Ammon's horn (tissue), 1 donor: ENCODE measurements around the gene FAM149B1.
A peak's percentile ranks its signal among the peaks of the same experiment; 100 is the strongest.

Source experiments
- DNase-seq: peaks from one replicate; pipeline ENCODE4 v3.0.0-alpha.2; 2016; ENCODE audit warnings: low spot score

Gene FAM149B1

GRCh38 chr10:73174148-73174925 lies 6.4 kb downstream of the FAM149B1 start:
- no peak for DNase-seq

GRCh38 chr10:73182568-73182967 lies 14.6 kb downstream of the FAM149B1 start:
- no peak for DNase-seq

DNA sequence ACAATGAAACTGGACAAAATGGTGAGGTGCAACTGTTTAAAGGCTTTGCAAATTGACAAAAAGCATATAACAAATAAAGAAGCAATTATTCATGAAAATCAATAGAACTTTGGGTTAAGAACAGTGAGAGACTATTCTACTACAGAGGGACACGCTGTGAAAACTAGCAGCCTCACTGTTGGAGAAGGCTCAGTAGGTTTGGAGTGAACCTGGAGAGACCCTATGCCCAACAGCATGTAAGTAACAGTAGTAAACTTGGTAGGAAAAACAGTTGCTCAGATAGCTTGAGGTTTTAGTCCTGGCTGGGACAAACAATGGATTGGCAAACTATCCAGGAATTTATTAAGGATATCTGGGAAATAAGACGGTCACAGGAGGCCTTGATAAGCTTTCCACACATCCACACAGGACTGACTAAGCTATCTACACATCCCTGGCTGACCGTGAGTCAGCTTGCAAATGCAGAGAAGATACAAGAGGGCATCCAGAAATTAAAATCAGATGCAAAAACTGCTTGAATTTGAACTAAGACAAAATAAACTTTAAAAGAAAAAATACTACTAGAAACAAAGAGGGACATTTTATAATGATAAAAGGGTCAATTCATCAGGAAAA lies 15.9 kb downstream of the FAM149B1 start:
- DNase-seq, result no peak

DNA sequence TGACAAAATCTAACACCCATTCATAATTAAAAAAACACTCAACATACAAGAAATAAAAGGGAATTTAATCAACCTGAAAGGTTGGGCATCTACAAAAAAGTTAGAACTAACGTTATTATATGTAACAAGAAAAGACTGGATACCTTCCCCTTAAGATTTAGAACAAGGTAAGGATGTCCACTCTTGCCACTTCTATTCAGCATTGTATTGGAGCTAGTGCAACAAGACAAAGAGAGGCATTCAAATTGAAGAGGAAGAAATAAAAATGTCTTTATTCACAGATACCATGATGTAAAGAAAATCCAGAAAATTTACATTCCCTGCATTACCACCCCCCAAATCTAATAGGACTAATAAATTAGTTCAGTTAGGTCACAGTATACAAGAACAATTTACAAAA lies 18.3 kb downstream of the FAM149B1 start:
- peak; percentile 4 for DNase-seq

- no peak for DNase-seq
Observed at GRCh38 chr10:73190188-73190587, 22.3 kb downstream of the FAM149B1 start.

DNA sequence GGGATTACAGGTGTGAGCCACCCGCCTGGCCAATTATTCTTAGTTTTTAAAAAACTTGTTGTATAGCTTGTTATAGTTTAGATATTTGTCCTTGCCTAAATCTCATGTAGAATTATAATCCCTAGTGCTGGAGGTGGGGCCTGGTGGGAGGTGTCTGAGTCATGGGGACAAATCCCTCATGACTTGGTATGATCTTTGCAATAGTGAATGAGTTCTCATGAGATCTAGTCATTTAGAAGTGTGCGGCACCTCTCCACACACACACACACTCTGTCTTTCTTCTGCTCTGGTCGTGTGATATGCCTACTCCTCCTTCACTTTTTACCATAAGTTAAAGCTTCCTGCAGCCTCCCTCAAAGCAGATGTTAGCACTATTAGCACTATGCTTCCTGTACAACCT lies 37.2 kb downstream of the FAM149B1 start:
- no peak for DNase-seq

DNA sequence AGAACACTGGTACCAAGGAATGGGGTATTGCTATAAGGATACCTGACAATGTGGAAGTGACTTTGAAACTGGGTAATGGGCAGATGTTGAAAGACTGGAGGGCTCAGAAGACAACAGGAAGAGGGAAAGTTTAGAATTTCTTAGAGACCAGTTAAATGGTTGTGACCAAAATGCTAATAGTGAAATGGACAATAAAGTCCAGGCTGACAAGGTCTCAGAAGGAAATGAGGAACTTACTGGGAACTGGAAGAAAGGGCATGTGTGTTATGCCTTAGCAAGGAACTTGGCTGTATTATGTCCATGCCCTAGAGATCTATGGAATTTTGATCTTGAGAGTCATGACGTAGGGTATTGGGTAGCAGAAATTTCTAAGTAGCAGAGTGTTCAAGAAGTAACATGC lies 38.0 kb downstream of the FAM149B1 start:
- no peak for DNase-seq

- no peak for DNase-seq
Observed at GRCh38 chr10:73206385-73206784, 38.5 kb downstream of the FAM149B1 start.

DNA sequence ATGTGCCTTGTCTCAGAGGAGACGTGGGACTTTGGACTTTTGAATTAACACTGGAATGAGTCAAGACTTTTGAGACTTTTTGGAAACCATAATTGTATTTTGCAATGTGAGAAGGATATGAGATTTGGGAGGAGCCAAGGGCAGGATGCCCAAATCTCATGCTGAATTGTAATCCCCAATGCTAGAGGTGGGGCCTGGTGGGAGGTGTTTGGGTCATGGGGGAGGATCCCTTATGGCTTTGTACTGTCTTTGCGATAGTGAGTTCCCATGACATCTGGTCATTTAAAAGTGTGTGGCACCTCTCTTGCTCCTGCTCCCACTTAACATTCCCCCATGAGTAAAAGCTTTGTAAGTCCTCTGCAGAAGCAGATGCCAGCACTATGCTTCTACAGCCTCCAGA lies 40.0 kb downstream of the FAM149B1 start:
- DNase-seq, result no peak

GRCh38 chr10:73209705-73210104 lies 41.8 kb downstream of the FAM149B1 start:
- DNase-seq, result no peak

DNA sequence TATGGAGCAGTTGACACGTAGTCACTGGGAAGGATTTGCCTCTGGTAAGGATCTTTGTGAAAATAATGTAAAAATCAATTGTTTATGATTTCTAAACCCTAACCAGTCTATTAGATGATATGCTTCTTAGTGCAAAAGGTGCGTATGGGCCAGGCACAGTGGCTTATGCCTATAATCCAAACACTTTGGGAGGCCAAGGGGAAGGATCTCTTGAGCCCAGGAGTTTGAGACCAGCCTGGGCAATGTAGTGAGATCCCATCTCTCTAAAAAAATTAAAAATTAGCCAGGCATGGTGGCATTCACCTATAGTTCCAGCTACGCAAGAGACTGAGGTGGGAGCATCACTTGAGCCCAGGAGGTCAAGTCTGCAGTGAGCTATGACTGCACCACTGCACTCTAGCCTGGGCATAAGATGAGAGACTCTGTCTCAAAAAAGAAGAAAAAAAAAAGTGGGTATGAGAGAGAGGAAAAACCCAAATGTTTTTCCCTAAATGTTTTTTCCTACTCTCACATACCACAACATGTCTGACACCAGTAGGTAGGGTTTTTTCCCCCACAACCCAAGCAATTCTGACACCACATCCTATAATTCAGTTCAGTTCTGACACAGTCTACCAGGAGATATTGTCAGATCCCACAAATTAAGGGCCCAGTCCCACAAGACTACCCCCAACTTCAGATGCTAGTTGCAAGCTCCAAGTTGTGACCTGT lies 42.6 kb downstream of the FAM149B1 start:
- no peak for DNase-seq

GRCh38 chr10:73211106-73211811 lies 43.3 kb downstream of the FAM149B1 start:
- DNase-seq, result no peak

DNA sequence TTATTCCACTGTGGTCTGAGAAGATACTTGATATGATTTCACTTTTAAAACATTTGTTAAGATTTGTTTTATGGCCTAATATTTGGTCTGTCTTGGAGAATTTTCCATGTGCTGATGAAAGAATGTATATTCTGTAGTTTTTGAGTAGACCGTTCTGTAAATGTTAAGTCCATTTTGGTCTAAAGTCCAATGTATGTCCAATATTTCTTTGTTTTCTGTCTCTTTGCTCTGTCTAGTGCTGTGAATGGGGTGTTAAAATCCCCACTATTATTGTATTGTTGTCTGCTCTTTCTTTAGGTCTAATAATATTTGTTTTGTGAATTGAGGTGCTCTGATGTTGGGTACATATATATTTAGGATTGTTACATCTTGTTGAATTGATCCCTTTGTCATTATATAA lies 47.8 kb downstream of the FAM149B1 start:
- DNase-seq, result no peak

DNA sequence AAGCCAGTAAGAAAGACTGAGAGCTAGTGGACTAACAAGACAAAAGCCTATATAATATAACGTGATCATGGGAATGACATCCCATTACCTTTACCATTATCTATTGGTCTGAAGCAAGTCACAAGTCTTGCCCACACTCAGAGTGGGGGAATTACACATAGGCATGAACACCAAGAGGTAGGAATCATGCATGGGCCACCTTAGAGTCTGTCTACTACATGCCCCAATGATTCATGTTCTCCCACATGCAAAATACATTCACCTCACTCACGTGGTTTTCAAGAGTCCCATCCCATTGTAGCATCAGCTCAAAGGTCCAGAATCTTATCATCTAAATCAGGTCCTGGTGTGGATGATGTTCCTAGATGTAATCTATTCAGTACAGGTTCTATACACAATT lies 49.7 kb downstream of the FAM149B1 start:
- no peak for DNase-seq

GRCh38 chr10:73218431-73219191 lies 50.7 kb downstream of the FAM149B1 start:
- DNase-seq, result no peak

DNA sequence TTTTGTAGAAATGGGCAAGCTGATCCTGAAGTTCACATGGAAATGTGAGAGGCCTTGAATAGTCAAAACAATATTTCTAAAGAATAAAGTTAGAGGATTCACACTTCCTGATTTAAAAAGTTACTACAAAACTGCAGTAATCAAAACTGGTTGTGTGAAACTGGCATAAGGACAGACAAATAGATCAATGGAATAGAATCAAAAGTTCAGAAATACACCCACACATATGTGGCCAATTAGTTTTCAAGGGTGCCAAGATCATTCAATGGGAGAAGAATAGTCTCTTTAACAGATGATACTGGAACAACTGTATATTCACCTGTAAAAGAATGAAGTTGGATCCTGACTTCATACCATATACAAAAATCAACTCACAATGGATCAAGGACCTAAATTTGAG lies 51.5 kb downstream of the FAM149B1 start:
- DNase-seq, result no peak

DNA sequence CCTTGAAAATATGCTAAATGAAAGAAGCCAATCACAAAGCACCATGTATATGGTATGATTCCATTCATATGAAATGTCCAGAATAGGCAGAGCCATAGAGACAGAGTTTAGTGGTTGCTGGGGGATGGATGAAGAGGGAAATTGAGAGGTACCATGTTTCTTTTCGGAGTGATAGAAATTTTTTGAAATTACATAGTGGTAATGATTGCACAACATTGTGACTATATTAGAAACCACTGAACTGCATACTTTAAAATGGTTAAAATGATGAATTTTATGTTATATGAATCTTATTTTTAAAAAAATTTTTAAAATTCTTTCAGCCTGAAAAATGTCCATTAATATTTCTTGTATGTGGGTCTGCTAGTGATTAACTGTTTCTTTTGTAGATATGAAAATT lies 53.1 kb downstream of the FAM149B1 start:
- no peak for DNase-seq

GRCh38 chr10:73225518-73225917 lies 57.6 kb downstream of the FAM149B1 start:
- DNase-seq, result no peak

DNA sequence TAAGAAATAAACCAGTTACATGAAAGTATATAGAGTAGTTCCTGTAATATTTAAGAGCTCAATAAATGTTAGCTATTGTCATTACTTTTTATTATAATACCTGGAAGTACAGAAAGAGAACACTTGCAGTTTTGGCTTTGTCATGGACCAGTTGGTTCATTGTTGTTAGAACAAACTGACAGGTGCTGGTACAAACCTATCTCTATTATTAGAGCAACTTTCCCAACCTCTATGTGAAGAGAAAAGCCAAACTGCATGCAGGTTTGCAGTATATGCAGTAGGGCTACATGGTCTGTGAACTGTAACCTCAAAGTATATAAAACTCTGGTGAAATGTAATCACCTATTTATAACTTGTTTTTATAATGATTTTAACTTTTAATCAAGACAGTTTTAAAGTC lies 58.7 kb downstream of the FAM149B1 start:
- no peak for DNase-seq

- DNase-seq, result no peak
Observed at GRCh38 chr10:73228247-73228646, 60.3 kb downstream of the FAM149B1 start.

DNA sequence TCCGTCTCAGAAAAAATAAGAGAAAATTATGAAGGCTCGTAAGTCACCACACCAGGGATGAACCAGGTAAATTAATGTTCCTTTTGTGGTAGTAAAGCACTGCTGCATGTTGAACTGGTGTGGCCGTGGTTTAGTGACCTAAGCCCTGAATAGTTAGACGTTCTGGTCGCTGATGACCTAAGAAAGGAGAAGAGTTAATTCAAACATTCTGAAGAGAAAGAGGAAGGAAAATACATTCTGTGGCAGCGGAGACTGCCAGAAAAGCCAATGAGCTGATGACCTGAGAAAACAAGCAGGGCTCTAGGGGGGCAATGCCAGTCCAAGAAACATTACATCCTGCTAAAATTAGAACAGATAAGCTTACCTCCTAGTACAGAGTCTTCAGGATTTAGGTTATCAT lies 61.6 kb downstream of the FAM149B1 start:
- no peak for DNase-seq

- no peak for DNase-seq
Observed at GRCh38 chr10:73232887-73233286, 65.0 kb downstream of the FAM149B1 start.
